ES-I3 (cell line): ENCODE data around the gene SLC24A3.
A peak's percentile ranks its signal among the peaks of the same experiment; 100 is the strongest.

Source experiments
- H3K36me3 ChIP-seq: 2 replicates; pipeline ENCODE4 v1.6.1; 2013; ENCODE audit warnings: mild to moderate bottlenecking, low read length, control low read depth, moderate library complexity; ENCODE audit not compliant: insufficient read depth
- H3K4me1 ChIP-seq: 2 replicates; pipeline ENCODE4 v1.6.1; 2013; ENCODE audit warnings: mild to moderate bottlenecking, control low read depth, low read length; ENCODE audit not compliant: insufficient read depth
- H3K9ac ChIP-seq: 2 replicates; pipeline ENCODE4 v1.6.1; 2013; ENCODE audit warnings: low read depth, mild to moderate bottlenecking, low read length, moderate library complexity
- H3K9me3 ChIP-seq: 2 replicates; pipeline ENCODE4 v1.6.1; 2013; ENCODE audit warnings: mild to moderate bottlenecking, low read length, moderate library complexity; ENCODE audit not compliant: control insufficient read depth, insufficient read depth

The SLC24A3 gene

GRCh38 chr20:19679900-19680495 is 467.6 kb downstream of the SLC24A3 start:
- Histone ChIP-seq H3K9ac (no peak overlapping the region), H3K4me1 (no peaks in the 10 kb centered on the region), H3K36me3 (no peaks in the 10 kb centered on the region), H3K9me3 (no peaks in the 10 kb centered on the region)

GRCh38 chr20:19682249-19682648 is 469.8 kb downstream of the SLC24A3 start:
- H3K9me3 ChIP-seq, result peaks cover 5% of the 10 kb centered on the region; the same call in 1 of the 2 replicates
- no peaks in the 10 kb centered on the region for H3K36me3 ChIP-seq
- H3K9ac ChIP-seq, result no peak overlapping the region
- no peaks in the 10 kb centered on the region for H3K4me1 ChIP-seq

- H3K9ac ChIP-seq, result no peak overlapping the region
- peaks cover 5% of the 10 kb centered on the region; the same call in 1 of the 2 replicates for H3K9me3 ChIP-seq
- peaks cover 3% of the 10 kb centered on the region; the same call in 1 of the 2 replicates for H3K4me1 ChIP-seq
- H3K36me3 ChIP-seq, result no peaks in the 10 kb centered on the region
Measured at GRCh38 chr20:19683188-19683587, 470.7 kb downstream of the SLC24A3 start.

GRCh38 chr20:19683822-19684221 is 471.4 kb downstream of the SLC24A3 start:
- H3K9ac ChIP-seq, result no peak overlapping the region
- H3K4me1 ChIP-seq, result peaks cover 3% of the 10 kb centered on the region; the same call in 1 of the 2 replicates
- H3K9me3 ChIP-seq, result peaks cover 5% of the 10 kb centered on the region; the same call in 1 of the 2 replicates
- no peaks in the 10 kb centered on the region for H3K36me3 ChIP-seq

- Histone ChIP-seq H3K4me1 (peaks cover 3% of the 10 kb centered on the region; the same call in 1 of the 2 replicates), H3K9me3 (peaks cover 5% of the 10 kb centered on the region; the same call in 1 of the 2 replicates), H3K36me3 (no peaks in the 10 kb centered on the region), H3K9ac (no peak overlapping the region)
Measured at GRCh38 chr20:19688031-19688806, 475.8 kb downstream of the SLC24A3 start.

GRCh38 chr20:19690462-19690861 is 478.0 kb downstream of the SLC24A3 start:
- Histone ChIP-seq H3K36me3 (no peaks in the 10 kb centered on the region), H3K9ac (no peak overlapping the region), H3K9me3 (peaks cover 5% of the 10 kb centered on the region; the same call in 1 of the 2 replicates), H3K4me1 (peaks cover 3% of the 10 kb centered on the region; the same call in 1 of the 2 replicates)

- H3K36me3 ChIP-seq, result no peaks in the 10 kb centered on the region
- no peak overlapping the region for H3K9ac ChIP-seq
- H3K4me1 ChIP-seq, result peaks cover 3% of the 10 kb centered on the region; the same call in 1 of the 2 replicates
- H3K9me3 ChIP-seq, result 0 out of 2 replicates have a peak, but pooled peaks cover under 1% of the 10 kb centered on the region
Measured at GRCh38 chr20:19691125-19691524, 478.7 kb downstream of the SLC24A3 start.

GRCh38 chr20:19692100-19692499 is 479.7 kb downstream of the SLC24A3 start:
- Histone ChIP-seq H3K36me3 (no peaks in the 10 kb centered on the region), H3K4me1 (peaks cover 3% of the 10 kb centered on the region; the same call in 1 of the 2 replicates), H3K9me3 (no peaks in the 10 kb centered on the region), H3K9ac (no peak overlapping the region)

- Histone ChIP-seq H3K9me3 (no peaks in the 10 kb centered on the region), H3K9ac (peak overlapping the region; percentile 31; the same call in 1 of the 2 replicates), H3K36me3 (no peaks in the 10 kb centered on the region), H3K4me1 (peaks cover 3% of the 10 kb centered on the region; the same call in 1 of the 2 replicates)
Measured at GRCh38 chr20:19692685-19693119, 480.3 kb downstream of the SLC24A3 start.

GRCh38 chr20:19693508-19693907 is 481.1 kb downstream of the SLC24A3 start:
- Histone ChIP-seq H3K9me3 (no peaks in the 10 kb centered on the region), H3K9ac (no peak overlapping the region), H3K4me1 (no peaks in the 10 kb centered on the region), H3K36me3 (no peaks in the 10 kb centered on the region)

- no peaks in the 10 kb centered on the region for H3K36me3 ChIP-seq
- H3K9ac ChIP-seq, result no peak overlapping the region
- no peaks in the 10 kb centered on the region; the same call in 1 of the 2 replicates for H3K9me3 ChIP-seq
- H3K4me1 ChIP-seq, result no peaks in the 10 kb centered on the region
Measured at GRCh38 chr20:19695081-19695480, 482.6 kb downstream of the SLC24A3 start.

- H3K36me3 ChIP-seq, result no peaks in the 10 kb centered on the region
- H3K4me1 ChIP-seq, result no peaks in the 10 kb centered on the region
- no peak overlapping the region for H3K9ac ChIP-seq
- no peaks in the 10 kb centered on the region; the same call in 1 of the 2 replicates for H3K9me3 ChIP-seq
Measured at GRCh38 chr20:19696620-19697019, 484.2 kb downstream of the SLC24A3 start.

- no peaks in the 10 kb centered on the region for H3K36me3 ChIP-seq
- no peak overlapping the region for H3K9ac ChIP-seq
- H3K4me1 ChIP-seq, result no peaks in the 10 kb centered on the region
- no peaks in the 10 kb centered on the region; the same call in none of the 2 replicates for H3K9me3 ChIP-seq
Measured at GRCh38 chr20:19697415-19697814, 485.0 kb downstream of the SLC24A3 start.

GRCh38 chr20:19699180-19699971 is 486.9 kb downstream of the SLC24A3 start:
- H3K9me3 ChIP-seq, result no peaks in the 10 kb centered on the region; the same call in none of the 2 replicates
- H3K9ac ChIP-seq, result no peak overlapping the region
- H3K4me1 ChIP-seq, result no peaks in the 10 kb centered on the region
- H3K36me3 ChIP-seq, result no peaks in the 10 kb centered on the region
